ENCODE data around the gene FMO3. TPM values are rescaled to one million over a fixed set of nuclear protein-coding genes. Genes with fewer than 3 reads are reported as not detected.
A peak's percentile ranks its signal among the peaks of the same experiment; 100 is the strongest.

FMO3 gene
- total and polyA plus RNA-seq, 8 donors, result 0.55 to 7.0 (median 2.1) TPM

- TF ChIP-seq EP300 (IDR thresholded peaks at IDR 0.05) (no peak), POLR2AphosphoS5 (IDR thresholded peaks at IDR 0.05) (no peak), CTCF (IDR thresholded peaks at IDR 0.05) (no peak), POLR2A (IDR thresholded peaks at IDR 0.05) (no peak)
- intact Hi-C loops (cut with DNase I; ENCODE audit: low total_unique reads), result no loop called here
- Histone ChIP-seq H3K4me3 (no peak overlapping the region), H3K27ac (peak overlapping the region in 2 of 5 donors; percentile 60 to 70), H3K27me3 (no peaks in the 10 kb centered on the region), H3K4me1 (peaks cover 6 to 27% (median 14%) of the 10 kb centered on the region in 4 donors), H3K9me3 (no peaks in the 10 kb centered on the region), H3K36me3 (no peaks in the 10 kb centered on the region)
- DNase-seq, result no peak
Measured at GRCh38 chr1:171161431-171161830, 70.7 kb downstream of the FMO3 start.

- no peak overlapping the region for H3K4me3 ChIP-seq
- DNase-seq, result no peak
- no peaks in the 10 kb centered on the region for H3K9me3 ChIP-seq
- no peak overlapping the region for H3K27ac ChIP-seq
- WGBS, 5 donors, result 82 to 86% (median 84%) methylated on average over 2 of the region's 2 CpGs
- intact Hi-C loops (cut with DNase I; ENCODE audit: low total_unique reads), result no loop called here
- H3K27me3 ChIP-seq, result no peaks in the 10 kb centered on the region
- peaks cover 0 to 3% (median under 1%) of the 10 kb centered on the region in 4 donors for H3K4me1 ChIP-seq
- no peak for TF ChIP-seq EP300 (IDR thresholded peaks at IDR 0.05)
- no peak for TF ChIP-seq POLR2AphosphoS5 (IDR thresholded peaks at IDR 0.05)
- no peak for TF ChIP-seq CTCF (IDR thresholded peaks at IDR 0.05)
- TF ChIP-seq POLR2A (IDR thresholded peaks at IDR 0.05), result no peak
- H3K36me3 ChIP-seq, result no peaks in the 10 kb centered on the region
Measured at GRCh38 chr1:171166361-171166760, 75.7 kb downstream of the FMO3 start.

Small RNAs within 50 kb of the gene (small RNA-seq; reads per million reads assigned to genes)
- 0 to 1.1 (median 0.33) reads per million in 4 donors for gene MIR1295A

Other genes with a start within 250 kb of the FMO3 start
- gene MROH9, start 155.4 kb upstream of the FMO3 start, total RNA-seq, result not detected
- not detected for gene MROH9, start 155.4 kb upstream of the FMO3 start, polyA plus RNA-seq
- 10 to 100 TPM in 2 of 5 donors, 1 to 10 TPM in 2, not detected in 1; 5.1 to 47.3 (median 9.6) TPM for gene FMO2, start 94.4 kb downstream of the FMO3 start, total RNA-seq
- 1 to 10 TPM; 2.8 to 5.8 (median 5.2) TPM for gene FMO2, start 94.4 kb downstream of the FMO3 start, polyA plus RNA-seq
- gene FMO1, start 157.6 kb downstream of the FMO3 start, total RNA-seq, result 1 to 10 TPM in 1 of 5 donors, not detected in 4; 1.8 TPM
- gene FMO1, start 157.6 kb downstream of the FMO3 start, polyA plus RNA-seq, result 1 to 10 TPM; 1.4 to 3.2 (median 2.6) TPM
- 1 to 10 TPM in 3 of 5 donors, under 1 TPM in 1, not detected in 1; 0.89 to 5.9 (median 3.4) TPM for gene FMO4, start 223.3 kb downstream of the FMO3 start, total RNA-seq
- 10 to 100 TPM in 1 of 3 donors, 1 to 10 TPM in 2; 3.2 to 12.2 (median 3.8) TPM for gene FMO4, start 223.3 kb downstream of the FMO3 start, polyA plus RNA-seq